WERI-Rb-1 (cell line): ENCODE results near the gene RAMP2.

Experiments
- DNase-seq: peaks from one replicate; pipeline ENCODE4 v3.0.0-alpha.2; 2020
- H3K27ac ChIP-seq: fragments of 250-450 bp; sonication (Bioruptor Pico); 2 replicates; pipeline ENCODE4 v1.5.1; 2020; ENCODE audit warnings: mild to moderate bottlenecking, moderate library complexity
- H3K27me3 ChIP-seq: fragments of 250-450 bp; sonication (Bioruptor Pico); 2 replicates; pipeline ENCODE4 v1.5.1; 2021; ENCODE audit warnings: mild to moderate bottlenecking, low read depth, moderate library complexity; ENCODE audit not compliant: insufficient read depth, severe bottlenecking
- H3K36me3 ChIP-seq: fragments of 250-450 bp; sonication (Bioruptor Pico); 2 replicates; pipeline ENCODE4 v1.5.1; 2020; ENCODE audit warnings: mild to moderate bottlenecking, moderate library complexity
- H3K4me3 ChIP-seq: 2 replicates; pipeline ENCODE4 v1.5.1; 2011; ENCODE audit warnings: low read depth, mild to moderate bottlenecking, control low read depth, low read length
- H3K9me3 ChIP-seq: fragments of 250-450 bp; sonication (Bioruptor Pico); 2 replicates; pipeline ENCODE4 v1.5.1; 2021; ENCODE audit warnings: mild to moderate bottlenecking, moderate library complexity; ENCODE audit not compliant: severe bottlenecking
- TF ChIP-seq, protein P1 (sequence below): IDR thresholded peaks from 2 replicates; pipeline ENCODE4 v1.5.1; 2011; ENCODE audit warnings: low read depth, mild to moderate bottlenecking, control low read depth, inconsistent platforms, low read length

The RAMP2 gene

DNA sequence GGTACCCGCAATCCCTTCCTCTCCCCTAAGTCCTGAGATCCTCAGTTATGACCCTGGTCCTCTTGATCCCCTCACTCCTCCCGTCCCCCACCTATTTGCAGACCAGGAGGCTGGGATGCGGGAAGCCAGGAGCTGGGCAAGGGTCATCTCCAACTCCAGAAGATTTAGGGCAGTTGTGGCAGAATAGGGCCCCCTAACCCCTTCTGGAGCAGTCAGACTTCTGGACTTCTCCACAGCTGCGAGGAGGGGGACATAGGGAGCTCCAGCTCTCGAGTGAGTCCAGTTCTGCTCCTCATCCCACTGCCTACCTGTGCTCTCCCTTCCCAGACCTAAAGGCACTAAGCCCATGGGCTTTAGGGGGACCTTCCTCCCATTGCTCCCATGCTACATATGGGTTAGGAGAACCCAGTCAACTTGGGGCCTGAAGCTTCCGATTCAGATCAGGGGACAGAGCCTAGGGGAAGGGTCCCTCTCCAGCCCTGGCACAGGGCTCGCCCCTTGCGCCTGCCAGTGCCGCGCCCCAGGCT is 20.7 kb downstream of the RAMP2 start:
- Histone ChIP-seq H3K27me3 (peaks cover 10% of the 10 kb centered on the region), H3K36me3 (peaks cover 26% of the 10 kb centered on the region), H3K9me3 (no peaks in the 10 kb centered on the region), H3K27ac (no peak overlapping the region), H3K4me3 (no peak overlapping the region)
- TF ChIP-seq, protein P1, sequence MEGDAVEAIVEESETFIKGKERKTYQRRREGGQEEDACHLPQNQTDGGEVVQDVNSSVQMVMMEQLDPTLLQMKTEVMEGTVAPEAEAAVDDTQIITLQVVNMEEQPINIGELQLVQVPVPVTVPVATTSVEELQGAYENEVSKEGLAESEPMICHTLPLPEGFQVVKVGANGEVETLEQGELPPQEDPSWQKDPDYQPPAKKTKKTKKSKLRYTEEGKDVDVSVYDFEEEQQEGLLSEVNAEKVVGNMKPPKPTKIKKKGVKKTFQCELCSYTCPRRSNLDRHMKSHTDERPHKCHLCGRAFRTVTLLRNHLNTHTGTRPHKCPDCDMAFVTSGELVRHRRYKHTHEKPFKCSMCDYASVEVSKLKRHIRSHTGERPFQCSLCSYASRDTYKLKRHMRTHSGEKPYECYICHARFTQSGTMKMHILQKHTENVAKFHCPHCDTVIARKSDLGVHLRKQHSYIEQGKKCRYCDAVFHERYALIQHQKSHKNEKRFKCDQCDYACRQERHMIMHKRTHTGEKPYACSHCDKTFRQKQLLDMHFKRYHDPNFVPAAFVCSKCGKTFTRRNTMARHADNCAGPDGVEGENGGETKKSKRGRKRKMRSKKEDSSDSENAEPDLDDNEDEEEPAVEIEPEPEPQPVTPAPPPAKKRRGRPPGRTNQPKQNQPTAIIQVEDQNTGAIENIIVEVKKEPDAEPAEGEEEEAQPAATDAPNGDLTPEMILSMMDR, result no peak
- DNase-seq, result no peak

DNA sequence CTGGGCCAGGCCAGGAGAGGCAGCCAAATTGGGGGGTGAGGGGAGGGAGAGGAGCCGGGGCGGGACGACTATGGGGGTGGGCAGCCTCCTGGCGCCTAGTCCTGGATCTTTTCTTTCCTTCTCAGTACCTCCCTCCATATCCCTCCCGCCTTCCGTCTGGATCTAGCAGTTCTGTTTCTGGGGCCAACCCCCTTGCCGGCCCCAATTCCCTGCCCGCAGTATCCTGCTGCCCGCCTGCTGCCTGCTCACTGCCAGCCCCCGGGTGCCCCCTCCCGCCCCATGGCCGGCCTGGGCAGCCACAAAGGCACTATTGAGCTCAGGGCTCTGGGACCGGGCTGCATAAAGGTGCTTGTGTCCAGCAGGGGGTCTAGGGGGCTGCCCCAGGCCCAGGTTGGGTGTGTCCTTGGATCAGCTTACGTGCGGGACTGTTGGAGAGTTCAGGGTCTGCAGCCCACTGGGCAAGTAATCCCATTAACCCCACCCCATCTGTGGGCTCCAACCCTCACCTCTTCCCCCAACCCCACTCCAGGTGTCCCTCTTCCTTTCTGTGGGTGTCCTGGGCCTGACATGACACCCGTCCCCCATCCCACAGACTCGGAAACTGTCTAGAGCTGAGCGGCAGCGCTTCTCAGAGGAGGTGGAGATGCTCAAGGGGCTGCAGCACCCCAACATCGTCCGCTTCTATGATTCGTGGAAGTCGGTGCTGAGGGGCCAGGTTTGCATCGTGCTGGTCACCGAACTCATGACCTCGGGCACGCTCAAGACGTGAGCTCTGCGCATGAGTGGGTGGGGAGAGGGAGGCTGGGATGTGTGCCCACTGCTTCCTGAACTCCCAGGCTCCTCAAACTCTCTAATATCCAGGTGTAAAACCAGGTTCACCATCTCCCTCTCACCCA is 21.4 kb downstream of the RAMP2 start:
- Histone ChIP-seq H3K9me3 (no peaks in the 10 kb centered on the region), H3K27ac (no peak overlapping the region), H3K36me3 (peaks cover 19% of the 10 kb centered on the region), H3K27me3 (peaks cover 10% of the 10 kb centered on the region), H3K4me3 (no peak overlapping the region)
- TF ChIP-seq, protein P1, result no peak
- no peak for DNase-seq

DNA sequence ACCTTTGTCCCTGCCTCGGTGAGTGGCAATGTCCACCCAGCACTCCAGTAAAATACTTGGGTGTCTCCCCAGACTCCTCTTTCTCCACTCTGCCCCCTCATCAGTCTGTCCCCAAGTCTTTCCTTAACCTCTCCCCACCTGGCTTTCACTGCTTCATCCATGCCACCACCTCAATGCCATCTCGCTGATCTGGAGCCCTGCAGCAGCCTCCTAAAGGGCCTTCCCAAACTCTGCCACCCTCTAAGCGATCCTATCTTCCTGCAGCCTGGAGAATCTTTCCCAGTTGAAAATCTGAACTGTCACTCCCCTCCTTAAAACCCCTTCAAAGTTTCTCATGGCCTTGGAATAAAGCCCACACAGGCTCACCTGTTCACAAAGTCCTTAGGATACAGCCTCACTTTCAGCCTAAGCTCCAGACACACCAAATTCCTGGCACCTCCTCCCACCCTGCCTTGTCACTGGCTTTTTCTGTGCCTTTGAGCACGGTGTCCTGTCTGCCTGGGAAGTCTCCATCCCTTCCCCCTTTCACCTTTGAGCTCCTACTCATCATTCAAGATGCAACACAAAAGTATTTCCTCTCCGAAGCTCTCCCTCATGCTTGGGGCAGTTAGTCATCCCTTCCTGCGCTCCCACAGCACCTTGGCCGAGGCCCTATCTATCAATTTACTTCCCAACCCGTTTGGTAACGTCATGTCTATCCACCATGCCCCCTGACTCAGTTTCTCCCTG is 22.2 kb downstream of the RAMP2 start:
- peaks cover 12% of the 10 kb centered on the region for H3K36me3 ChIP-seq
- TF ChIP-seq, protein P1, result no peak
- peaks cover 10% of the 10 kb centered on the region for H3K27me3 ChIP-seq
- no peak for DNase-seq
- no peak overlapping the region for H3K27ac ChIP-seq
- no peaks in the 10 kb centered on the region for H3K9me3 ChIP-seq
- no peak overlapping the region for H3K4me3 ChIP-seq

DNA sequence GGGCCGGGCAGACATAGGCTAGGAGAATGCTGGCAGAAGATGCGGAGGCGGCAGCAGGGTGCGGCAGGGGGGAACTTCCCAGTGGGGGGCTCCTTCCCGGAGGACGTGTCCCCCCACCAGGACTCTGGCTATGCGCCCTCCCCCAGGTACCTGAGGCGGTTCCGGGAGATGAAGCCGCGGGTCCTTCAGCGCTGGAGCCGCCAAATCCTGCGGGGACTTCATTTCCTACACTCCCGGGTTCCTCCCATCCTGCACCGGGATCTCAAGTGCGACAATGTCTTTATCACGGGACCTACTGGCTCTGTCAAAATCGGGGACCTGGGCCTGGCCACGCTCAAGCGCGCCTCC is 22.7 kb downstream of the RAMP2 start:
- H3K27me3 ChIP-seq, result peaks cover 10% of the 10 kb centered on the region
- H3K36me3 ChIP-seq, result peaks cover 7% of the 10 kb centered on the region
- DNase-seq, result no peak
- H3K4me3 ChIP-seq, result no peak overlapping the region
- no peaks in the 10 kb centered on the region for H3K9me3 ChIP-seq
- H3K27ac ChIP-seq, result no peak overlapping the region
- TF ChIP-seq, protein P1, result no peak

DNA sequence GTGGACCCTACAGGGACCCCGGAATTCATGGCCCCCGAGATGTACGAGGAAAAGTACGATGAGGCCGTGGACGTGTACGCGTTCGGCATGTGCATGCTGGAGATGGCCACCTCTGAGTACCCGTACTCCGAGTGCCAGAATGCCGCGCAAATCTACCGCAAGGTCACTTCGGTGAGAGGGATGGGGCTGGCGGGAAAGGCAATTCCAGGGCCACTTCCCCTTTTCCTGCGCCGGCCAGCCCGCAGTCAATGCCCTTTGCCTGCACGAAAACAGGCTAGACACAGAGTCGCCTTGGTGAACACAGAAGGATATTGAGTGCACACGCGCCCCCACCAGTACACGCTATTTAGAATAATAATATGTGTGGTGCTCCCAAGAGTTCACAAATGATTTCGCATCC is 23.4 kb downstream of the RAMP2 start:
- DNase-seq, result no peak
- H3K27ac ChIP-seq, result no peak overlapping the region
- peaks cover under 1% of the 10 kb centered on the region for H3K36me3 ChIP-seq
- TF ChIP-seq, protein P1, result no peak
- no peak overlapping the region for H3K4me3 ChIP-seq
- H3K9me3 ChIP-seq, result no peaks in the 10 kb centered on the region
- peaks cover 10% of the 10 kb centered on the region for H3K27me3 ChIP-seq
